WERI-Rb-1 (cell line): Measurements from ENCODE around the gene ZP1.

Experiments used
- DNase-seq: peaks from one replicate; pipeline ENCODE4 v3.0.0-alpha.2; 2020
- H3K27ac ChIP-seq: fragments of 250-450 bp; sonication (Bioruptor Pico); 2 replicates; pipeline ENCODE4 v1.5.1; 2020; ENCODE audit warnings: mild to moderate bottlenecking, moderate library complexity
- H3K27me3 ChIP-seq: fragments of 250-450 bp; sonication (Bioruptor Pico); 2 replicates; pipeline ENCODE4 v1.5.1; 2021; ENCODE audit warnings: mild to moderate bottlenecking, low read depth, moderate library complexity; ENCODE audit not compliant: insufficient read depth, severe bottlenecking
- H3K36me3 ChIP-seq: fragments of 250-450 bp; sonication (Bioruptor Pico); 2 replicates; pipeline ENCODE4 v1.5.1; 2020; ENCODE audit warnings: mild to moderate bottlenecking, moderate library complexity
- H3K4me3 ChIP-seq: 2 replicates; pipeline ENCODE4 v1.5.1; 2011; ENCODE audit warnings: low read depth, mild to moderate bottlenecking, control low read depth, low read length
- H3K9me3 ChIP-seq: fragments of 250-450 bp; sonication (Bioruptor Pico); 2 replicates; pipeline ENCODE4 v1.5.1; 2021; ENCODE audit warnings: mild to moderate bottlenecking, moderate library complexity; ENCODE audit not compliant: severe bottlenecking
- TF ChIP-seq, protein P1 (sequence below): IDR thresholded peaks from 2 replicates; pipeline ENCODE4 v1.5.1; 2011; ENCODE audit warnings: low read depth, mild to moderate bottlenecking, control low read depth, inconsistent platforms, low read length

Gene ZP1

DNA sequence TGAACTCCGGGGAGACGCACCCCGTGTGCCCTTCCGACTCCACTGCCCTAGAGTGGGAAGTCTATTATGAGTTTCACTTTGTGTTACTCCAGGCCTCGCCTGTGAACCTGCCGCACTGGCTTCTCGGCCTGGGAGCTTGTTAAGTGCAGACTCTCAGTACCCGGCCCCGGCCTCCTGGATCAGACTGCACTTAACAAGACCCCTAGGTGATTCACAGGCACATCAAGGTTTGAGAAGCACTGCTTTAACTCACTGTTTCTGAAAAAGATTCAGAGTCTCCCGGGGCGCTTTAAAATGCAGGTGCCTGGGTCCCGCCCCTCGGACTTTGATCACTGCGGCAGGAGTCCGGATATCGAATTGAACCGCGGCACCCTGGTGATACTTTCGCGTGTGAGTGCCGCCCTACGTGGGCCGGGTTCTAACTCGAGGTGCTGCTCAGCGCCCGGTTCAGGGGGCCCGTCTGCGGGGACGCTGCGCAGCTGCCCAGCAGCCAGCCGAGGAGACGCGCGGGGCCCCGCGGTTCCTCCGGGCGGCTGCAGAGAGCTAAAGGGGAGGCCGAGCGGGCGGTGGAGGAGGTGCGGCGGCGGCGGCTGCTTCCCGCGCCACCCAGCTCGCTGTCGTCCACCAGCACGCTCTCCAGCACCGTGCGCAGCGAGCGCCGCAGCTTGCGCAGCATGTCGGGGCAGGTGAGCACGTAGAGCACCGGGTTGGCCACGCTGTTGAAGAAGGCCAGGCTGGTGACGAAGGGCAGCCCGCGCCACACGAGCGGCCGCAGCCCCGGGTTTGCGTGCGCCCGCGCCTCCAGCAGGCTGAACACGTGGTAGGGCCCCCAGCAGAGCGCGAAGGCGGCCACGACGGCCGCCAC is 15.0 kb upstream of the ZP1 start:
- DNase-seq = no peak
- no peak overlapping the region for H3K4me3 ChIP-seq
- H3K27ac ChIP-seq = no peak overlapping the region

DNA sequence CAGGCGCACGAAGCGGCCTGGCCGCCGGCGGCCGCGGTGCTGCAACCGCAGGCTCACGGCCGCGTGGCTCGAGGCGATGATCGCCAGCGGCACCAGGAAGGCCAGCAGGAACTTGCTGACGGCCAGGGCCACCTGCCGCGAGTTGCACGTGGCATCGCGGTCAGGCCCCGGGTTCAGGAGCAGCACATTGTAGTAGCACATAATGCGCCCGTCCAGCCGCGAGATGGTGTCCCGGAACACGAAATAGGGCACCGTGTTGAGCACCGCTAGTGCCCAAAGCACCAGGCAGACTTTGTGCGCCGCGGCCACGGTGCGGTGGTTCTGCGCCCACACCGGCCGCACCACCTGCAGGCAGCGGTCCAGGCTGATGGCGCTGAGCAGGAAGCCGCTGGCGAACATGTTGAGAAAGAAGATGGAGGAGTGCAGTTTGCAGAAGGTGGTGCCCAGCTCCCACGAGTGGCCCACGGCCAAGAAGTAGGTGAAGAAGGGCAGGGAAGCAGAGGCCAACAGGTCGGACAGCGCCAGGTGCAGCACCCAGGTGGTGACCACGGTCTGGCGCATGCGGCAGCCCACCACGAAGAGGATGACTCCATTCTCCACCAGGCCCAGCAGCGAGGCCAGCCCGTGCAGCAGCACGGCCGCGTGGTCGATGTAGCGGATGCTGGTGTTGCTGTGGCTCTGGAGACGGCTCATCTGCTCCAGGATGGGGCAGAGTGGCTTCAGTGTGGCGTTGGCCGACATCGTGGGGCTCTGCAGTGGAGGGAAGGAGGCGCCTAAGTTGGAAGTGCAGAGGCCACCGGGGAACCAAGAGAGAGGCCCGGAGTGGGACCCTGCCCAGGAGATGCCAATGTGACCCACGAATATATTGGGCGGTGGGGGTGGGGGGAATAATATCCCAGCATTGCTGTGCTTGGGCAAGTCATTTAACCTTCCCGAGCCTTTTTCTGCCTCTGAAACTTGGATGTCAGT is 14.1 kb upstream of the ZP1 start:
- Histone ChIP-seq H3K36me3 (peaks cover 7% of the 10 kb centered on the region), H3K4me3 (no peak overlapping the region), H3K27me3 (no peaks in the 10 kb centered on the region), H3K27ac (no peak overlapping the region), H3K9me3 (no peaks in the 10 kb centered on the region)
- no peak for DNase-seq
- TF ChIP-seq, protein P1, sequence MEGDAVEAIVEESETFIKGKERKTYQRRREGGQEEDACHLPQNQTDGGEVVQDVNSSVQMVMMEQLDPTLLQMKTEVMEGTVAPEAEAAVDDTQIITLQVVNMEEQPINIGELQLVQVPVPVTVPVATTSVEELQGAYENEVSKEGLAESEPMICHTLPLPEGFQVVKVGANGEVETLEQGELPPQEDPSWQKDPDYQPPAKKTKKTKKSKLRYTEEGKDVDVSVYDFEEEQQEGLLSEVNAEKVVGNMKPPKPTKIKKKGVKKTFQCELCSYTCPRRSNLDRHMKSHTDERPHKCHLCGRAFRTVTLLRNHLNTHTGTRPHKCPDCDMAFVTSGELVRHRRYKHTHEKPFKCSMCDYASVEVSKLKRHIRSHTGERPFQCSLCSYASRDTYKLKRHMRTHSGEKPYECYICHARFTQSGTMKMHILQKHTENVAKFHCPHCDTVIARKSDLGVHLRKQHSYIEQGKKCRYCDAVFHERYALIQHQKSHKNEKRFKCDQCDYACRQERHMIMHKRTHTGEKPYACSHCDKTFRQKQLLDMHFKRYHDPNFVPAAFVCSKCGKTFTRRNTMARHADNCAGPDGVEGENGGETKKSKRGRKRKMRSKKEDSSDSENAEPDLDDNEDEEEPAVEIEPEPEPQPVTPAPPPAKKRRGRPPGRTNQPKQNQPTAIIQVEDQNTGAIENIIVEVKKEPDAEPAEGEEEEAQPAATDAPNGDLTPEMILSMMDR = no peak

More for the DNA sequence above, 15.0 kb upstream of the ZP1 start:
- Histone ChIP-seq H3K36me3 (peaks cover 7% of the 10 kb centered on the region), H3K9me3 (no peaks in the 10 kb centered on the region), H3K27me3 (no peaks in the 10 kb centered on the region)
- TF ChIP-seq, protein P1 = no peak

DNA sequence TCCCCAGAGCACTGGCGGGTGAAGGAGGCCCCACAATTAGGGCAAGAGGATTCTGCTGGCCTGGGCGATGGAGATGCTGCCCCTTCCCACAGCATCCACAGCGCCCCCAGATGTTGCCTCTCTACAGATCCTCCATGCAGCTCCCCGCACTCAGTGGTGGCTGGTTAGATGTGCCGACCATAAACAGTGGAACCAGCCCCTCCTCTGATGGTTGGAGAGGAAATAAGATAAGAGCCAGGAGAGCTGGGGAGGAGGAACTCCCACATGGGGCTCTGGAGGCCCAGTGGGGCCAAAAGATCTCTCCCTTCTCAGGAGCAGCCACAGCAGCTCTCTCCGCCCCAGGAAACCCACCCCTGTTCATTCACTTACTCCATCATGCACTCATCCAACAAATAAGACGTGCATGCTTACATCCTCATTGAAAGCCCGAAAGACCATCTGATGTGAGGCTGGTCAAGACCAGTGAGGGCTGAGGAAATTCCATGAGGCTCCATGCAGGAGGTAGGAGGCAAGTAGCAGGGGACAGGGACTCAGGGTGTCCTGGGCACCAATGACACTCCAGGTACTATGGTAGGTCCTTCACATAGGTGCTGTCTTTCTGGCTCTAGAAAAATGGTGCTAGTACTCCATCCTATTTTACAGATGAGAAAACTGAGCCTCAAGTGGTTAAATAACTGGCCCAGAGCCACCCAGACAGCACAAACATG is 13.0 kb upstream of the ZP1 start:
- TF ChIP-seq, protein P1 = no peak
- Histone ChIP-seq H3K27me3 (no peaks in the 10 kb centered on the region), H3K9me3 (no peaks in the 10 kb centered on the region), H3K4me3 (no peak overlapping the region), H3K27ac (no peak overlapping the region), H3K36me3 (peaks cover 7% of the 10 kb centered on the region)
- DNase-seq = no peak

DNA sequence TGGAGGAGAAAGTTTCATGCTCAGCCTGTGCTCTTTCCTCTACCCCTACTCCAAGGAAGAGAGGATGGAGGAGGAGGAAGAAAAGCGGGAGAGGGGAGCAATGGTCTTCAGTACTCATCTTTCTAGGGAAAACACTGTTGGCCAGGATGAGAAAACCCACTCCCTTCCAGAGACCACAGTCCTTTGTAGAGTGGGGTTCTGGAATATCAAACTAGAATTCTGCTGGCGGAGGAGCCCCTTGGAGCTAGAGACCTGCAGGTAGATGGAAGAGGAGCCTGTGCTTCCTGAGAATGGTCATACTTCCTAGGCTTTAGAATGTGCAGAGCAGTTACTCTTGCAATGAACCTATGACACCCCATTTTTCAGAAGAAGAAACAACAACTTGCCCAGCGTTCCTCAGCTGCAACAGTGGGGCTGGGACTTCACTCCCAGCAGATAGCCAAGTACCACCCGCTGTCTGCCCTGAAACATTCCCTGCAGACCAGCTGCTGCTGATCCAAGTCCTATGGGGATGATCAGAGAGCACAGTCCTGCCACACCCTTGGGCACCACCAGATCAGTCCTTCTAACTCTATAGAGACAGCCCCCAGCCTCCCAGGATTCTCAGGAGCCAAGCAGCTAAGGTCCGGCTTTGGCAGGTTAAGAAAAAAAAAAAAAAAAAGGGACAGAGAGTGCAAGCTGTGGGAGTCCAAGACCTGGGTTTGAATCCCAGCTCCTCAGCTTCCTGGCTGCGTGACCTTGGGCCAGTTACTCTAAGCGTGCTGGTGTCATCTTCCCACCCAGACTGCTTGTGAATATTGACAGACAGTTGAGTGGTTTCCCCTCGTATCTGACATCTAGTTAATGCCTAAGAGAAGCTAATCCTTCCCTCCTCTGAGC is 12.3 kb upstream of the ZP1 start:
- no peak for DNase-seq
- no peak overlapping the region for H3K4me3 ChIP-seq
- H3K27ac ChIP-seq = no peak overlapping the region
- TF ChIP-seq, protein P1 = no peak
- no peaks in the 10 kb centered on the region for H3K27me3 ChIP-seq
- no peaks in the 10 kb centered on the region for H3K9me3 ChIP-seq
- peaks cover 7% of the 10 kb centered on the region; the same call in 1 of the 2 replicates for H3K36me3 ChIP-seq
